GM21717 (cell line): ENCODE results near the gene ARHGAP32.

ENCODE experiments used
- ATAC-seq: cut with Tn5 transposase; IDR thresholded peaks from one replicate; pipeline ENCODE4 v1.9.1; 2021; ENCODE audit warnings: mild to moderate bottlenecking, moderate library complexity; ENCODE audit not compliant: unreplicated experiment

ARHGAP32 gene

DNA sequence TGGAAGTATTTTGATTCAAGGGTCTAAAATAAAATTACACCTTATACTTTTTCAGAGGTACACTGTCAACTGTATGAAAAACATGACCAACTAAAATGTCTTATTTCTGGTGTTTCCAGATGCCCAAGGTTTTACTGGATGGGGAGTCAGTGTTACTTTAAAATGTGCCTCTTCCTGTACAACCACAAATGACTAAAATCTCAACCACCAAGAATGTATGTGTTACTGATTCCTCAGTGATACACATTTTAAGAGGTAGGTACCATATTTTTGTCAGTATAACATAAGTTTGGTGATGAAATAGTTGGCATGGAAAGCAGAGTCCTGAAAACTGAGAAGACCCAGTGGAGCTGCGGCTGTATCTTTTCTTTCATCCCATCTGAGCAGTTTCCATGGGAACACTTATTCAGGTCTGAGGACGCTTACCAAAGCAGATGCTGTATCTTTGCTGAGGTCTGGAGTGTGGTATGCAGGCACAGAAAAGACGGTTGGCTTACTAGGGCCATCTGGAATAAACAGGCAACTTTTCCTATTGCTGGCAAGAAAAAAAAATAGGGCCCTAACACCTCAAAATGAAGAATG, 228.3 kb downstream of the ARHGAP32 start:
- no peak for ATAC-seq

DNA sequence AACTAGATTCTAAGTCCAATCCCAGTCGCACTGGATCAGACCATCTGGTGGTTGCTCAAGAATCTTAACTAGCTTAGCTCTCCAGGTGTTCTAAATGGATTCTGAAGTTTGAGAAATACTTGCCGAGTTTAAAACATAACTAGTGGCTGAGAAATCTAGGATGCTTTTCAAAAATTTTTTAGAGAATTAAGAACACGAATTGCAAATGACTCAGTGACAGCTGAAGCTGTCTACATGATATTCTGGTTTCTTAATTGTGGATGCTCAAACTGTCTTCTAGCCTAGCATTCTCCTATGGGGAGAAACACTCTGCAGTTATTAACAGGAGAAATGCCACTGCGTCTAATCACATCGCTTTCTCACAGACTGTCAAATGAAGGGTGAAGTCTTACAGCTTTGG, 229.2 kb downstream of the ARHGAP32 start:
- ATAC-seq = no peak

DNA sequence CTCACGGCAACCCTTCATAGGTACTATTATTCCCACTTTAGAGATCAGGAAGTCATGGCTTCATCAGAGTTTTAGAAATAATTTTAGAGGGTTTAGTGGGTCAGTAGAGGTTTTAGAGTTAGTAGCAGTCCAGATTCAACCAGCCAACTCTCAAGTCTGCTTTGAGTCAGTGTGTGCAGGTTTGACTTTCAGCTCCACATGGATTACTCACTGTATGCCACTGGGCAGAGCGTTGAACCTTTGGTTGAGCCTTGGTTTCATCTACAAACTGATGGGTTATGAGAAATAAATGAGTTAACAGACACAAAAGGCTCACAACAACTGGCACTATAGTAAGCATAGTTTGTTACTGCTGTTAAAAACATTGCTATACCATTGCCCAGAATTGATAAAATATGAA, 230.5 kb downstream of the ARHGAP32 start:
- no peak for ATAC-seq

DNA sequence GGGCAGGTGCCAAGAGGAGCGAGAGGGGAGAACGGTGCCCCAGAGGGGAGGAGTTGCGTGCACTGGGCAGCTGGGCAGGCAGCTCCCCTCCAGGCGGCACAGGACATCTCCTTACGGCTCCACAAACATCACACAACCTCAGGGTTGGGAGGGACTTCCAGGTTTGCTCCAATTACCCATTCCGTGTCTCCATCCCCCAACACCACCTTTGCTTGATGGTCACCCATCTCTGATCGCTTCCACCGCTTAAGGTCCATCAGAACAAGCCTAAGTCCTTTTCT, 235.0 kb downstream of the ARHGAP32 start:
- ATAC-seq = no peak

DNA sequence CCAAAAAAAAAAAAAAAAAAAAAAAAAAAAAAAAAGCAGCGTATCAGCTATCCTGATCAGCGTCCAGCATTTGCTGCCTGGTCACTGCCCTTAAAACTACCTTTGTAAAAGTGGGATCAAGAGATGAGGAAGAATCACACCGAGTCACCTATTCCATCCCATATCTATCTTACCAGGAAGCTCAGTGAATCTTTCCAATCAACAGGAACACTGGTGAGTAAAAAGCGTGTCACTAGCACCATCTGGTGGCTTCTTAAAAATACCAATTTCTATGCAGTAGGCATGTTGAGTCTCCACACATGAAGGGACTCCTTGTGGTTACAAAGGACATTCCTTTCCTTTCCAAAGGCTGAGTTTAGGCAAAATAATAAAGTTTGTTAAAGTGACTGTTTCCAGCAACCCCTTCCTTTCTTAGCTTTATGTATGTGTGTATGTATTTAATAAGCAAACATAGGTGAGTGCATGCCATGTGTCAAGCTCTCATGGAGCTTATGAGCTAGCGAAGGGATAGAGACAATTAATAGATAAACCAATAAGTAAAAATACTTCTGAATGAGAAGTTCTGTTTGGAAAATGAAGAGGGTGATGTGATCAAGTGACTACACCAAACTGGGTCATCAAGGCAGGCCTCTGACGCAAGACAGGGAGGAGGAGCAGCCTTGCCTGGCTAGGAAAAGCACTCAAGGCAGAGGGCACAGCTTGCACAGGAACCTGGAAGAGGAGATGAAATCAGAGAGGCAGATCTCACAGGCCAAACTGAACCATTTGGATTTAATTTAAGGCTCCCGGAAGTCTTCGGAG, 235.5 kb downstream of the ARHGAP32 start:
- peak; percentile 61 for ATAC-seq

DNA sequence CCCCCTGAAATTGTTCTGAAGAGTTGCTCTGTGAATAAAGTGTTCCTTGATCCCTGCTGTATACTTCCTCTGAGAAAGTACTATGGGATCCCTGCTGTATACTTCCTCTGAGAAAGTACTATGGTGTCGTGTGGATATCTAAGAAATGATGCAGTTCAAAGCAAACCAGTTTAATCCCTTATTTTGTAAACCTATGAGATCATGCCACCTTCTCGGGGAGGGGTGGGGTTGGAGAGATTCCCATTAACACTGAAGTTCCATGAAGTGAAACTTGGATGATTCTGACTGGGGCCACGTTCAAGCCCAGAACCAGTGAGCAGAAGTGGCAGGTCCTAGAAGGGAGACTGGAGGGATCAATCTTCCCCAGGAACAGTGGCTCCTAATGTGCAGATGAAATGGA, 236.5 kb downstream of the ARHGAP32 start:
- ATAC-seq = no peak

DNA sequence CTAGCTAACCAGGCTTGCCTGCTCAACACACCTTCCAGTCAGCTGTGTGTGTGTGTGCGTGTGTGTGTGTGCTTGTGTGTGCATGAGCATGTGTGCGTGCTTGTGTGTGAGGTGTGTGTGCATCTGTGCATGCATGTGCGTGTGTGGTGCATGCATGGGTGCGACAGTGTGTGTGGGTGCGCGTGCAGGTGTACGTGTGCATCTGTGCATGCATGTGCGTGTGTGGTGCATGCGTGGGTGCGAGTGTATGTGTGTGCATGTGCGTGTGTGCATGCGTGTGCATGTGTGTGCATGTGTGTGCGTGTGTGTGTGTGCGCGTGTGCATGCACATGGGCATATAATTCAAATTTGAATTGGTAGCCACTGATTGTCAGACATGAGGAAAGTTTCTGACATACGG, 239.0 kb downstream of the ARHGAP32 start:
- no peak for ATAC-seq

DNA sequence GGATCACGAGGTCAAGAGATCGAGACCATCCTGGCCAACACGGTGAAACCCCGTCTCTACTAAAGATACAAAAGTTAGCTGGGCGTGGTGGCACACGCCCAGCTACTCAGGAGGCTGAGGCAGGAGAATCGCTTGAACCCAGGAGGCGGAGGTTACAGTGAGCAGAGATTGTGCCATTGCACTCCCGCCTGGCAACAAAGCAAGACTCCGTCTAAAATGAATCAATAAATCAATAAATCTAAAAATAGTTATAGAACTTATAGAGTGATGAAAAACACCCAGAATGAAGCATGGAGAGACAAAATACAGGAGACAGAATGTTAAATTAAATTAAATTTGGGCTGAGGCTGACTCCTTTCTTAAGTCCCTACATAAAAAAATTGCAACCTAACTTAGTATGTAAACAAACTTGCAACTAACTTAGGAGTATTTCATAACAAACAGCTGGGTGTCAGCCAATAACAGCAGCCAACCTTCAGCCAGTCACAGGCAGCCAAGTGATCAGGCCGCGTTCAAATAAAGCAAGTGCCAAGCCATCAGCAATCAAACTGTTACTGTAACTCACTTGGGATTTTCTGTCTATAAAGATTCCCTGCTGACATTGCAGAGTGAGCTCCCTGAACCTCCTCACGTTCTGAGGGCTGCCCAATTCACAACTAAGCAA, 242.2 kb downstream of the ARHGAP32 start:
- ATAC-seq = no peak

DNA sequence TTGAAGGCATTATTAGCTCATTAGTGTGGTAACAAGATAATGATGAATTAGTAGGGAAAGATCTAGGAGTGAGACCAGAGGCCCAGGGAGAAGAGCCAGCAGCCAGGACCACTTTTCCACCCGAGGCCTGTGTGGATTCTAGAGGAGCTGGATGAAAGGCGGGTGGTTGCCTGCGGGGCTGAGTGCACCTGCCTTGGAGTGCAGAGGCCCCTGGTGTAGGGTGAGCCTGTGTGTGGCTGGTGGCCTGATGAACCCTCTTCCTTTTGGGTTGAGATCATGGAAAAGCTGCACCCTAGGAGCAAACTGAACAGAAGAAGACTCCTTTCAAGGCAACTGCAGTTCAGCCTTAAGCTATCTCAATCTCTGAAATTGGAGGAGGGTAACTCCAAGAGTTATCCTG, 243.5 kb downstream of the ARHGAP32 start:
- ATAC-seq = no peak

DNA sequence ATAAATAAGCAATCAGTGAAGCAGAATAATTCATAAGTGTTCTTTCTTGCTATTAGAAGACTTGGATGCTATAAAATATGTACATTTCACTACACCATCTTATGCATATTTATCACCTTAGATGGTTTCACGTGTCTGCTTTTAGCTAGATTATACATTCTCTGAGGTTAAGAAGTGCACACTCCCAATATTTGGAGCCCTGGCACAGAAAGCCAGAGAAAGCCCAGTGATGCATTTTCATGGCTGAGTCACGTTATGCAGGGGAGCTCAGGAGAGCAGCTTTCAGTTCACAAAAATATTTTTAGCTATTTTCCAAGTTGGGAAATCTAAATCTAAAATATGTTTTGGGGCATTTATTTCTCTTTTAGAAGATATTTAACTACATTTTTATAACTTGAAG, 244.4 kb downstream of the ARHGAP32 start:
- no peak for ATAC-seq

DNA sequence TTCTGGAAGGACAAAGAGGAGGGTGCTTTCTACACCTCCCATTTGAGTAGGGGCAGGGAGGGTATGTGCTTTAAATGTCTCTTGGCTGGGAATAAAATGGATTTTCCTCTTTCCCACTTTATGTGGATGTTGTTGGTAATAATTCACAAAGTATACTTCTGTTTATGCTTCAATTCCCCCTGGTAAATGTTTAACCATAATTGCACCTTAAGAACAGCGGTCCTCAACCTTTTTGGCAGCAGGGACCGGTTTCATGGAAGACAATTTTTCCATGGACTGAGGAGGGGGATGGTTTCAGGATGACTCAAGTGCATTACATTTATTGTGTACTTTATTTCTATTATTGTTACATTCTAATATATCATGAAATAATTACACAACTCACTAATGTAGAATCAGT, 245.5 kb downstream of the ARHGAP32 start:
- ATAC-seq = no peak

DNA sequence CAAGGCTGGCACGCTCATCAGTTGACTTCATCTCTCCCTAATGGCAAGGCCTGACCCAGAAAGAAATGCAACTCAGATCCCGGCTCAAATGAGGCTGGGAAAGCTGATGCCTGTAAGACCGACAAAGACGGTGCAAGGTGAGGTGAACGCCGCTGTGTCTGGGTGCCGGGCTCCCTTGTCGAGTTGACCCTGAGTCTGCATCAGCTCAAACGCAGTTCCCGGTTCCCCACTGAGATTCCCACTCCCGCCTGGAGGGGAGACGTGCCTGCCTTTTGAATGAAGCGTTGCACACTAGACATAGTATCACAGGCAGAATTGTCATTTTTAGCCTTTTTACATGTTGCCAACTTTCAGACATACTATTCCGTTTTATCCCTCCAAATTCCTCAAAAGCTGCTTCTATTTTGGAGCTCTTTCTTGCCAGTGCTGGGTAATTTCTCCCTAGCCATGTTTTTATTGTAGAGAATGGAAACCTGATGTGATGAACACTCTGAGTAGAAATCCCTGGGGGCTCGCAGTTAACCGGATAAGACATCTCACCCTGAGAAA, 248.6 kb downstream of the ARHGAP32 start:
- ATAC-seq = no peak

DNA sequence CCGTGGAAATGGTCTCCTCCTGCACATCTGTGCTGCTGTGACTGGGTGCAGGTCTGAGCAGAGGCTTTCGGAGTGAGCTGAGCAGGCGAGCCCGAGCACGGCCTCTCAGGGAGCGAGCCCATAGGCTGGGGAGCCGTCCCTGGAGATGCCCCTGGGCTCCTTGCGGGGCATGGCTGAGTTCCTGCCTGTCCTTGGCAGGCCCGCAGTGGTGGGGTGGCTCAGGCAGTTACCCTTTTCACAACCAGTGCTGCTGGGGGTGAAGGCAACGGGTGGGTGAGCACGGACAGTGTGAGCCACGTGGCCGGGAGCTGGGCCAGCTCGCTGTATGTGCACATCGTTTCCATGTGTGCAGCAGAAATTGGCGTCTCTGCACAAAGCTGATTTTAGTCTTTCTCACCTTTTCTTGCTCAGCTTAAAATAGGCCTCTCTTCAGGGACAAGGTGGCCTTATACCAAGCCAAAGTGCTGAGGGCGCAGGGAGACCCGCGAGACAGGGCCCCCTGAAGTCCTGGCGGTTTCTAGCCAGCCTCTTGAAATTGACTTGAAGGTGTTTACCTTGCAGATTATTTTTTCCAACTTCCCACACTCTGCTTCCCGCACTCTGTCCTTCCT, 249.2 kb downstream of the ARHGAP32 start, which contains the start of gene TP53AIP1:
TP53AIP1 (minus strand) TSS at position 55 of the 611 bp plus-strand sequence. CDS start 5,053 bp downstream, outside the sequence.
- no peak for ATAC-seq

DNA sequence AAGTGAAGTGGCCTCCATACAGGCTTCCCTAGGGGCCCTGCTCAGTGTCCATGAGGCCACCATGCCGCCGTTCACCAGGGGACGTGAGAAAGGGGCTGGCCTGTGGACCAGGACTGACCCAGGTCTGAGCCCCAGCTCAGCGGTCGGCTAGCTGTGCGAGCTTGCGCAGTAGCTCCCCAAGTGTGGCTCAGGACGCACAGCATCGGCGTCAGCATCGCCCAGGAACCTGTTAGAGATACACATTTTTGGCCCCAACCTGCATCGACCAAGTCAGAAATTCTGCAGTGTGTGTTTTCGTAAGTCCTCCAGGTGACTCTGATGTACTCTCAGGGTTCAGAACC, 249.9 kb downstream of the ARHGAP32 start:
- ATAC-seq = no peak

DNA sequence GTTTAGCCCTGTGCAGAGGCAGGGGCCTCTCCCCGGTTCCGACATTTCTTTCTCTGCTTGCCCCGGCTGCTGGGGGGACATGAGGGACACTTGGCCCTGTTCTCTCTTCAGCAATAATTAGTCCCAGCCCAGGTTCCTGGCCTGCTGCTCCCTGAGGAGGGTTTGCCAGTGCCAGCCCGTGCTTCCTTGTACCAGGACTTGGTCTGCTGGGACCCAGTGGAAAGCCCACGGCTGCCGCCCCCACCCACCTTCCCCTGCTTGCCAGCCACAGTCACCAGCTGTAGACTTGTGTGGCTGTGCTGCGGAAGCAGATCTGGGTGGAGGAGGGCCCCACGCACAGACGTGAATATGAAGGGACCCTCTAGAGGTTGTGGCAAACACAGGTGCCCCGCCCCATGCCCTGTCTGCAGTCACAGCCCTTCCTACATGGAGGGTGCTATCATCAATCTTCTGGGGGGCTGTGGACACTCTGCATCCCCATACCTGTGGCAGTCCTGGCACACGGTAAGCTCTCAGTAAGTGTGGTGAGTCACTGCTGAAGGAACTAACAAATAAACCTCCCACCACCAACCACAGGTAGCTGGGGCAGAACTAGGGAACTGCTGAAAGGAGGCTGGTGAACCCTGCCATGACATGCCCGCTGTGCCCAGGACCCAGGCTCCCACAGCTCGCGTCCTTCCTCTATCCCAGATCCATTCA, 250.4 kb downstream of the ARHGAP32 start:
- ATAC-seq = no peak

DNA sequence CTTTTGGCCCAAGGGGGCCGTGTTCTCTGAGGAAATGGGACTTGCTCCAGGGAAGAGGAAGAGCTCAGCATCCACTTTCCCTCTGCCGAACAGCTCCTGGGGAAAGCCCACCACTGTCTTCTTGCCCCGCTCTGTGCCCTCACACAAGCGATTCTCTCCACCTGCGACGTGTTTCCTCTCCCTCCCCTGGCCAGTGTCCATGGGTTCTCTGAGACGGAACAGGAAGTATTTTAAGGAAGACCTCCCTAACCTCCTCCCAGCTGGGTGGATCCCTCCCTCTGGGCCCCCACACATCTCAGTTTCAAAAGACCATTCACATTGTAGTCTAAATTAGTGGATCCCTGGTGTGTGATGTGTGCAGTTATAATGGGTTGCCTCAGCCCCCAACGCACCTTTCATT, 251.0 kb downstream of the ARHGAP32 start:
- ATAC-seq = no peak

DNA sequence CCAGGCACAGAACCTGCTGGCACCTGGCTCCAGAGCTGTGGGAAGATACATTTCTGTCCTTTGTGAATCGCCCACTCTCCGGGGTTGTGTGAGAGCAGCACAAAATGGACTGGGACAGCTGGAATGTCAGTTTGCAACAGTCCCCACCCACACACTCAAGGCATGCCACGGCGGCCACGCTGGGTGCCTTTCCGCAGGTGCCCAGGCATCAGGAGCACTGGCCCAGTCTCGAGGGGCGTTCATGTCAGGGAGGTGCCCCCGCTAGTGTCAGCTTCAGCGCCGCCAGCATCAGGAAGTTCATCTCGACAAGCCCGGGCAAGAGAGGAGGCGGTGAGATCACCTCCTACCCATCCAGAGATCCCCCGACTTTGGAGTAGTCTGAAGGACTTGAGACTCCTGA, 251.5 kb downstream of the ARHGAP32 start:
- no peak for ATAC-seq

DNA sequence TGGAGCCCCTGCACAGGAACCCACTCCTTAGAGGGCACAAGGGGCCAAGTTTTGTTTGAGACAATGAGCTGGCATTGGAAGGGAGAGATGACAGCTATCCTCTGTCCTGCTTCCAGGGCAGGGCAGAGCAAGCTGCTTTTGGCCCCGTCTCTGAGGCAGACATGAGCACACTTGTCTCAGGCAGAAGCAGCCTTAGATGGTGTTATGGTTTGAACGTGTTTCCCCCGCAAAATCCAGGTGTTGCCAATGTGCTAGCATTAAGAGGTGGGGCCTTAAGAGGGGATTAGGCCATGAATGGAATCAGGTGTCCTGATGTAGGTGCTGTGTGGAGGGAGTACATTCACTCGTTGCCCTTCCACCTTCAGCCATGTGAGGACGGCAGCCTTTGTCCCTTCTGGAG, 252.0 kb downstream of the ARHGAP32 start:
- no peak for ATAC-seq

DNA sequence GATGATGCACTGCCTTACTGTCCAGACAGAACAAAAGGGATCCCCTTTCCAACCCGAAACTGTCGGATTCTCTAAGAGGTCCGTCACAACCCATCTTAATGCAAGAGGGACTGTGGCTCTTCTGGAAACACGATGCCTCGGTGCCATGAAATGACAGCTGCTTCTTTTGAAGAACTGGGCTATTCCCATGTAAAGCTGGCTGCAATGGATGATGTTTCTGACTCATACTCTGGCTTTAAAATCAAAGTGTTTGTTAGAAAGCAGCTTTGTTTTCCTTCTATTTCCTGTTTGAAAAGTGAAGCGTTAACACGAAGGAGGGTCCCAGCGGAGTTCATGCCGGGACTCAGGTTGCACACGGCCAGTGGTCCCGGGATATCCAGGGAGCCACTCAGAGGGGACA, 252.5 kb downstream of the ARHGAP32 start:
- ATAC-seq = no peak

DNA sequence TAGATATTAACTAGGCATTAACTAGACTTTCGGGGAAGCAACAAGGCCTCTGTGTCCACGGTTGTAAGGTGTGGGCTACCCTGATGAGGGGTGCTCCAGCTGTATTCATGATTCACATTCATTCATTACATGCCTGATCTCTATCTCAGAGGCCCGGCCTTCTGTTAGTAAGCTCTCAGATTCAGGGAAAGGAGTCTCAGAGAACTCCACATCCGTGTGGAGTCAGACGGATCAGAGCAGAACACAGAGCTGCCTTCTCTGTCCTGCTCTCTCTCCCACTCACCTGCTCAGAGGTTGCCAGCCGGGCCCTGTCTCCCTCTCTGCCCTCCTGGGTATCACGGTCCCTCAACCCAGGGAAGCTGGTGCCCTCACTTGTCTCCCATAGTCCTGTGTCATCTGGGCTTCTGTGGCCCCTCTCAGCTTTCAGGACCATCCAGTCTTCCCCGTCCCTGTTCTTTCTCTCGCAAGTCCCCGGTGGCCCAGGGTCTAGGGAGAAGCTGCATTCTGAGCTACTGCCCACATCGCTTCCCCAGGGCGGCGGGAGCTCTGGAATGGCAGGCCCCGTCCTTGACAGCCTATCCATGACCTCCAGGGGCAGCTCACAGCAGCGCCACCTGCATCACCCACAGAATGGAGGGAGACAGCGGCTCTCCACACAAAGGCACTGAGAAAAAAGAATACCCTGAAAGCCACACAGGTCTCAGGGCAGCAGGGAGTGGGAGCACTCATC, 253.8 kb downstream of the ARHGAP32 start:
- ATAC-seq = no peak
